Measurements from ENCODE around the gene ITGA2. TPM values are rescaled to one million over a fixed set of nuclear protein-coding genes. Genes with fewer than 3 reads are reported as not detected.

Gene ITGA2
- total RNA-seq, 2 experiments from 2014 or later: 3.9 to 4.0 TPM

DNA sequence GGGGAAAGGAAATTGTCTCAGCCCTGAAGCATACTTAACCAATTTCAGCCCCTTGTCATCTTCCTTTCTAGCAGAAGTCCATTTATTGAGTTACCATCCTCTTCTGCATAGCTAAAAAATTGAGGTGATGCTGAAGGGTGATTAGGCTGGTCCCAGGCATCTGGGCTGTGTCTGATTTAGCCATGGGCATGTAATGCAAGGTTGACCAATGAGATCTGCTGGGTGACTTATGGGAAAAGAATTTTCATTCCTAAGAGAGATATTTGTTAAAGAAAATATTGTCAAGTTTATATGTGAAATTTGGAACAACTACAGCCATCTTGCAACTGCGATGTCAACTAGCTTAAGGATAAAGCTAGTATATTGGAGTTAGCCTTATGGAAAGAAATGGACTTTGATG, 5.1 kb downstream of the ITGA2 start:
- no peak for DNase-seq
- Mint-ChIP-seq H3K36me3 (ENCODE audit: low read depth) (peaks cover 20% of the 10 kb centered on the region), H3K9me3 (peaks cover 2% of the 10 kb centered on the region), H3K4me1 (peaks cover 22% of the 10 kb centered on the region), H3K4me3 (no peak overlapping the region), H3K27ac (no peak overlapping the region), H3K27me3 (peaks cover 5% of the 10 kb centered on the region)
- POLR2A ChIA-PET: no interaction called here
- CTCF ChIA-PET: interaction anchor here (1.3 kb wide), 1 partner anchor 45 kb away, joined by 3 read pairs; no protein-coding TSS in a partner anchor

DNA sequence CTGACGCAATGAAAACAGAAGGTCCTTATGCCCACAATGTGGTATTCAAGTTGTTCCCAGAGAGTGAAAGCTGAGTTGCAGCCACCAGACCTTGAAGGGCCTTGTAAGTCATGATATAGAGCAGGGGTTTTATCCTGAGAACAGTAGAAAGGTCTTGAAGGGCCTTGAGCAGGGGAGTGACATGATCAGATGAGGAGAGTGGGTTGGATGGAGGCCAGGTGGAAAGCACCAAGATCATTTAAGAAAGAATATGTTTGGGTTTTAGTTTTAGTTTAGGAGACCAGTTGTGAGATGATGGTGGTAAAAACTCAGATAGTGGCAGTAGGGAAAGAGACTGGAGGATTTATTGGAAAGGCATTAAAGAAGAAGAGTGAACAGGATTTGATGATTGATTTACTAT, 5.9 kb downstream of the ITGA2 start:
- Mint-ChIP-seq H3K9me3 (peaks cover 2% of the 10 kb centered on the region), H3K36me3 (ENCODE audit: low read depth) (peaks cover 20% of the 10 kb centered on the region), H3K27ac (no peak overlapping the region), H3K27me3 (peaks cover 4% of the 10 kb centered on the region), H3K4me3 (no peak overlapping the region), H3K4me1 (peaks cover 21% of the 10 kb centered on the region)
- ChIA-PET POLR2A (no interaction called here), CTCF (no interaction called here)
- DNase-seq: no peak

DNA sequence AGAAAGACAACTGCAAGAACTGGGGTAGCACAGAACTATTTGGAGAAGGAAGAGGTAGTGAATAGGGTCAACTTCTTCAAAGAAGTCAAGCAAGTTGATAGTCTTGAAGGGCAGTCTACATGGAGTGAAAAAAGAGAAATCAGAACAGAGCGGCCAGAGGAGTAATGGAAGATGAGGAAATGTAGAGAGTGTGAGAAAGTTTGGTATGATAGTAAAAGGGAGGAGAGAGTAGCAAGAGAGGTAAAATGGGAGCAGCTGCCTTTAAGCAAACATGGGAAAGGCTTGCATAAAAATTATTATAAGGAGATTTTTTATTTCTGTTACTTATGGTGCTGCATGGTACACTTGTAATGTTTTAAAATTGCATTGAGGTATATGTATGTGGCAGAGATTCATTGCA, 6.8 kb downstream of the ITGA2 start:
- peaks cover 15% of the 10 kb centered on the region for H3K4me1 Mint-ChIP-seq
- CTCF ChIA-PET: no interaction called here

DNA sequence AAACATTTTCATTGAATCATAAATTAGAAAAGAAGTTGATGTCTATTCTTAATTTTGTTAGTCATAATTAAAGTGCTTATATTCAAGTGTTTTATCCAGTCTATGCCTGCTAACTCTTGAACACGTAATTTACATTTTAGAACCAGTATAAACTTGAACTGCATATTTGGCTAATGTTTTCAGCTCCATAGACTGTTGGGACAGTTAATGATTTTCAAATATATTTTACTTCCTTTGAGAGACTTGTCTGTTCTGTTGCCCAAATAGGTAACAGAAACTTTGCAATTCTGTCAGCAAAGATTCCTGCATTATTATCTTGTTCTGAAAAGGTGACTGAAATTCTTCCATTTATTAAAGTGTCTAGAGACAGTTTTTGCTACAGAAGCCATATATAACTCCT, 7.8 kb downstream of the ITGA2 start:
- peaks cover 15% of the 10 kb centered on the region for H3K4me1 Mint-ChIP-seq
- no peak for DNase-seq
- no peak overlapping the region for H3K27ac Mint-ChIP-seq
- ChIA-PET CTCF (interaction anchor here (0.5 to 1.2 kb wide), 3 partner anchors 12 to 45 kb away, joined by 3 to 4 read pairs (median 3); no protein-coding TSS in a partner anchor), POLR2A (no interaction called here)
- H3K27me3 Mint-ChIP-seq: peaks cover 3% of the 10 kb centered on the region
- H3K4me3 Mint-ChIP-seq: no peak overlapping the region
- peaks cover 22% of the 10 kb centered on the region for H3K36me3 Mint-ChIP-seq (ENCODE audit: low read depth)
- H3K9me3 Mint-ChIP-seq: peaks cover 2% of the 10 kb centered on the region

More for the DNA sequence above, 6.8 kb downstream of the ITGA2 start:
- H3K27me3 Mint-ChIP-seq: peaks cover 3% of the 10 kb centered on the region
- no peak overlapping the region for H3K27ac Mint-ChIP-seq
- peaks cover 22% of the 10 kb centered on the region for H3K36me3 Mint-ChIP-seq (ENCODE audit: low read depth)
- peaks cover 2% of the 10 kb centered on the region for H3K9me3 Mint-ChIP-seq
- H3K4me3 Mint-ChIP-seq: no peak overlapping the region
- no peak for DNase-seq
- POLR2A ChIA-PET: no interaction called here

DNA sequence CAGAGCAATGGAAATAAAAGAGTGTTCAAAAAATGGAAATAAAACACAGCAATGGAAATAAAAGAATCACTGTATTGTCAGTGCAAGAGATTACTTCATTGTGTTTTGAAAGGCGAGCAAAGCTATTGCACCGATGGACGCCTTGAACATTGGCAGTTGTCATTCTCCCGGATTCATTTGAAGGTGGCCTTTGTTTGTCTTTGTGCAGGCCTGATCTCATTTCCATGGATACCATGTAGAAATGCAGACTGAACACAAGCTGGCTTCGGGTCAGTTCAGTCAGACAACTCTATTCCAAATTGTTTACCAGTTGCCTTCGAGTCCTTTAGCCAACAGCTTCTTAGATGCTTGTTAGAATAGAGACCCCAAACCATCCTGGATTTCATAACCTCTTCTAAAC, 8.3 kb downstream of the ITGA2 start:
- ChIA-PET CTCF (interaction anchor here (0.5 to 1.2 kb wide), 4 partner anchors 12 to 47 kb away, joined by 3 to 4 read pairs (median 3); no protein-coding TSS in a partner anchor), POLR2A (no interaction called here)
- Mint-ChIP-seq H3K4me1 (peaks cover 10% of the 10 kb centered on the region), H3K4me3 (no peak overlapping the region), H3K36me3 (ENCODE audit: low read depth) (peaks cover 19% of the 10 kb centered on the region), H3K27ac (no peak overlapping the region), H3K27me3 (peaks cover 3% of the 10 kb centered on the region), H3K9me3 (peaks cover 2% of the 10 kb centered on the region)
- no peak for DNase-seq

DNA sequence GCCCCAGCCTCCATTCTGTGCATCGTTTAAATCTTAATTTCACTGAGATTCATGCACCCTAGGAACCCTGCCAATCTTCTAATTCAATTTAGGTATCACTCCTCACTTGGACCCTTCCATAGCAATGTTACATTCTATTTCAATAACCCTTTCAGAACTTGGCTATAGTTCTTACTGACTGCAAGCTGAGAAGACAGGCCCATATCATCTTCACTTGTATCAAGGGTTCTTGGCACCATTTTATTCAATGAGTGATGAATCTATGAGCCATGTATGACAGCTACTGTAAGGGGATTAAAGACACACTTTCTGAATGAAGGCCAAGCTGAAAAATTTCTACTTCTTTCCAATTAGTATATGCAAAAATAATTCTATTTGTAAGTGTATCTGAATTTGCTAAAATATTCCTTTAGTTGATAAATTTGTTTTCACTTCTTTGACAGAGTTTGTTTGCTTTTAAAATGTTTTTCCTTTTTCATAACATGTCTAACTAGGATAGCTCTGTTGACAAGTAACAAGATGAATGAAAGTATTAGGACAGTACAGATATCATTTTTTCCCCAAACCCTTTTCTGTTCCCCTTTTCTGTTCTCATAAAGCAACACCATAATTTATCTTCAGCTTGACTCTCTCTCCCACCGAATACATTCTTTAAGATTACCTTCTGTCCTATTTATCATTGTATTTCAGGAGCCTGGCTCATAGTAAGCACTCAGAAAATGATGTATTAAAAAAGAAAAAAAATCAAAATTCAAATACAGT, 9.6 kb downstream of the ITGA2 start:
- Mint-ChIP-seq H3K27me3 (peaks cover 3% of the 10 kb centered on the region), H3K4me1 (peaks cover 17% of the 10 kb centered on the region), H3K9me3 (peaks cover 6% of the 10 kb centered on the region), H3K36me3 (ENCODE audit: low read depth) (peaks cover 16% of the 10 kb centered on the region), H3K4me3 (no peak overlapping the region), H3K27ac (no peak overlapping the region)
- CTCF ChIA-PET: interaction anchor here (0.6 to 1.1 kb wide), 3 partner anchors 8 to 165 kb away, joined by 3 to 6 read pairs (median 5); partner anchors contain the start of gene ITGA2
- POLR2A ChIA-PET: no interaction called here
- DNase-seq: no peak

DNA sequence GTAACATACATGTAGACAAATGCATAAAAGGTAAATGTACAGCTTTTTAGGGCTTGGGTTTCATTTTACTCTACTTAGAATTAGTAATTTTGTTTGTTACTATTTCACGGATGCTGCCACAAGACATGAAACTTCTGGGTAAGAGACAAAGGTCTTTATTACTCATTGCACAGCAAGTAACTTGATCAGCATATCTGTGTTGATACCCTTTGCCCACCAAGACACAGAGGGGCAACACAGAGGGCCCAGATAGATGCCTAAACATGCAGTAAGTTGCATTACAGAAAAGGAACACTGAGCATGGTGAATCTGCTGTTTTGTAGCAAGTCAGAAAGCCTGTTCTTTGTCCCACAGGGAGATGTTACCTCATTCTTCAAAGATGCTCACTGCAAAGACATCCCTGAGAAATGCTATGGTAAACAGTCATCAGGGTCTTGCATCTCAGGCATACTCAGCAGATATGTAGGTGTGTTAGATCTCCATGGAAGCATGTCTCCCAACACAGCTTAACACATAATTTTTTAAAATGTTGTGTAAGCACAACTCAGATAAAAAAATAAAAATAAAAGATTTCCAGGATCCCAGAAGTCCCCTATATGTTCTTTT, 10.3 kb downstream of the ITGA2 start:
- Mint-ChIP-seq H3K4me1 (peaks cover 24% of the 10 kb centered on the region), H3K4me3 (no peak overlapping the region), H3K27me3 (peaks cover 3% of the 10 kb centered on the region), H3K36me3 (ENCODE audit: low read depth) (peaks cover 20% of the 10 kb centered on the region), H3K9me3 (peaks cover 6% of the 10 kb centered on the region), H3K27ac (no peak overlapping the region)
- CTCF ChIA-PET: interaction anchor here (1.1 kb wide), 2 partner anchors 9 to 11 kb away, joined by 3 to 6 read pairs; partner anchors contain the start of gene ITGA2
- POLR2A ChIA-PET: no interaction called here
- DNase-seq: no peak

DNA sequence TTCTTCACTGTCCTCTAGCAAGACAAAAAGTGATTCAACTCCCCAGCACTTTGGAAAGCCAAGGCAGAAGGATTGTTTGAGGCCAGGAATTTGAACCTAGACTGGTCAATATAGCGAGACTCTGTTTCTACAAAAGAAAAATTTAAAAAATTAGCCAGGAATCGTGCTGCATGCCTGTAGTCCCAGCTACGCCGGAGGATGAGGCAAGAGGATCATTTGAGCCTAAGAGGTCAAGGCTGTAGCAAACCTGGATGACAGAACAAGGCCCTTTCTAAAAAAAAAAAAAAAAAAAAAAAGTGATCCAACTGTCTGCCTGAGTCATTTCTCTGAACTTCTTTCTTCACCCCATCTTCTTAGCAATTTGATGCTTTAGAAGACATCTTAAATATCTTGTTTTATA, 12.4 kb downstream of the ITGA2 start:
- no peak overlapping the region for H3K4me3 Mint-ChIP-seq
- H3K27ac Mint-ChIP-seq: no peak overlapping the region
- H3K36me3 Mint-ChIP-seq (ENCODE audit: low read depth): peaks cover 20% of the 10 kb centered on the region
- no peak for DNase-seq
- POLR2A ChIA-PET: no interaction called here
- CTCF ChIA-PET: no interaction called here
- H3K27me3 Mint-ChIP-seq: peaks cover 3% of the 10 kb centered on the region
- peaks cover 37% of the 10 kb centered on the region for H3K4me1 Mint-ChIP-seq
- peaks cover 6% of the 10 kb centered on the region for H3K9me3 Mint-ChIP-seq

DNA sequence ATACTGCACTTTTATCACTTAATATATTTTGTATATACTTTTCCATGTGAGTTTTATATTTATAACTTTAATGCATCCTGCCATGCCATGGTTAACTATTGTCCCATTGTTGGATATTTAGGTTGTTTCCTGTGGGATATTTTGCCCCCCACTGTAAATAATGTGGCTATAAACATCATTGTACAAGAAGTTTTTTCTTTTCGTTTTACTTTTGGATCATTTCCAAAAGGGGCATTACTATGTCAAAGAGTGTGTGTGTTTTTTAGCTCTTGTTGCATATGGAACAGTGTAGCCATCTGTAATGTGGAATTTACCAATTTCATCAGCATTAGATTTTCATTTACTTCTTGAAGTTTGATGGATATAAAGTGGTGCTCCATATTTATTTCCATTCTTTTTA, 13.3 kb downstream of the ITGA2 start:
- H3K36me3 Mint-ChIP-seq (ENCODE audit: low read depth): peaks cover 20% of the 10 kb centered on the region
- H3K4me3 Mint-ChIP-seq: no peak overlapping the region
- POLR2A ChIA-PET: no interaction called here
- DNase-seq: no peak
- no peak overlapping the region for H3K27ac Mint-ChIP-seq
- H3K9me3 Mint-ChIP-seq: peaks cover 6% of the 10 kb centered on the region
- CTCF ChIA-PET: interaction anchor here (1.1 to 1.3 kb wide), 2 partner anchors 15 to 20 kb away, joined by 3 read pairs; no protein-coding TSS in a partner anchor
- peaks cover 47% of the 10 kb centered on the region for H3K4me1 Mint-ChIP-seq
- no peaks in the 10 kb centered on the region for H3K27me3 Mint-ChIP-seq

DNA sequence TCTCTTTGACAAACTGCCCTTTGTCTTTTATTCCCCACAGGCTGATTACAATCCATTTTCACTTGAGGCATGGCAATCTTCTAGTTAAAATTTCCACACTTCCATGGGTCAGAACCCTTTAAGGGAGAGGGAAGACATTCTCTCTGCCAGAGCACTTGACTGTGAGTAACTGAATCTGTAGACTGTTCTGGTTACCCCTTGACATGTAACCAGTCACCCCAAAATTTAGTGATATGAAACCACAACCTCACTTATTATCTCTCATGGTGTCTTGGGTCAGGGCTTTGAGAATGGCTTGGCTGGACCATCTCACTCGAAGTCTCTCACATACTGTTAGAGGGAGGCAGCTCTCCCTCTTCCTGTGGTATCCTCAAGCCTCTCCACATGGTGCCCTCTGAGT, 14.0 kb downstream of the ITGA2 start:
- Mint-ChIP-seq H3K4me1 (peaks cover 53% of the 10 kb centered on the region), H3K27ac (no peak overlapping the region)
- CTCF ChIA-PET: interaction anchor here (1.1 to 1.3 kb wide), 2 partner anchors 15 to 20 kb away, joined by 3 read pairs; no protein-coding TSS in a partner anchor

DNA sequence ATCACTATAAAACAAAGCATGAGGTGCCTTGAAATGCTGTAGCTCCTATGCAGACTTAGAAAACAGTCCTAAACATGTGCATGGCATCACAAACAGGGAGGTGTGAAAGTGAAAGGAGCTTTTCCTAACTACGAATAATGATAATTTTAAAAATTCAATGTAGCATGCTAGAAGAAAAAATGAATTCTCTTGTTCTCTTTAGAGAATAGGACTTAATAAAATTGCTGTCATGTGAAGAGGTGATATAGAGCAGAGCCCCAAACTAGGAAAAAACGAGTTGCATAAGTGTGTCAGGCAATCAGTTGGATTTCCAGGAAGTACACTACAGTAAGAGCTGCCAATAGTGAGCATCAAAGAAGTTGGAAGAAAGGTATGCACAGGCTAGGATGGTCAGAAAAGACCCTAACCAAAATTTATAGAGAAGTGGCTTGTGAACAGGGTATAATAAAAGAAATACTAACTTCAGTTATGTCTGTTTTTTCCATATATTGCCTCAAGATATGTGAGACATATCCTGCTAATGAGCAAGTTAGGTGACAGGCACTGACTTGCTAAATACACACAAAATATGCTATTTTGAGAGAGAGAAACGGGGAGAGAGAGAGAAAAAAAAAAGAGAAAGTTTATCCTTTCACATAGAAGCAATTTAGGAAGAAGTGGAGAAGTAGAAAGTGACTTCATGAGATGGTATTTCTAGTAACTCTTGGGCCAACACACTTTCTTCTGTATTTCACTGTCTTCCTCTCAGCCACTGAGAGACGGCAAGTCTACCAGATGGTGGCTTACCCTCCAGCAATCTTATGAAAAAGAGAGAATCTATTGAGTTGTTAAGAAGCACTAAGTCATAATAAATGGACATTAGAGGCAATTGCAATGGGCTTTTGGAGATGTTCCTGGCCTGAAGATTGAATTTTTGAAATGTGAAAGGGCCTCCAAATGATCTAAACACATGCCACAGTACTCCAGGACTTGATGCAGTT, 18.0 kb downstream of the ITGA2 start:
- POLR2A ChIA-PET: no interaction called here
- Mint-ChIP-seq H3K4me3 (peak overlapping the region; percentile 9), H3K27ac (peak overlapping the region; percentile 58)

More for the DNA sequence above, 14.0 kb downstream of the ITGA2 start:
- H3K27me3 Mint-ChIP-seq: no peaks in the 10 kb centered on the region
- H3K36me3 Mint-ChIP-seq (ENCODE audit: low read depth): peaks cover 20% of the 10 kb centered on the region
- no peak for DNase-seq
- H3K4me3 Mint-ChIP-seq: no peak overlapping the region
- POLR2A ChIA-PET: interaction anchor here (0.6 kb wide), 1 partner anchor 560 kb away, joined by 5 read pairs; no protein-coding TSS in a partner anchor
- H3K9me3 Mint-ChIP-seq: peaks cover 6% of the 10 kb centered on the region

DNA sequence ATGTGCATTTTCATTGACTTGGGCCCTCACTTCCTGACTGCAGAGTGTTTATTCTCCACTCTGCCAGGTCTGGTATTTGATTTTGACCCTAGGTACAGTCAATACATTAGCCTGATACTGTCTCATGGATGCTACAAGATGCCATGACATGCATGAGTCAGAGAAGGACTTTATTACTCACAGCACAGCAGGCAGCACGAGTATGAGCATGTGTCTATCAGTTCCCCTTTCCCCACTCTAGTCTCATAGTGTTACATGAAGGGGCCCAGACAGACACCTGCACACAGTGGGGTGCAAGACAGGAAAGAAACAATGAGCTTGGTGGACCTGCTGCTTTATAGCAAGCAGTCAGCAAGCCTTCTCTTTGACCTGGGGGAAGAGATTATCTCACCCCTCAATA, 19.6 kb downstream of the ITGA2 start:
- peaks cover 5% of the 10 kb centered on the region for H3K9me3 Mint-ChIP-seq
- ChIA-PET CTCF (interaction anchor here (0.6 kb wide), 1 partner anchor 50 kb away, joined by 6 read pairs; no protein-coding TSS in a partner anchor), POLR2A (no interaction called here)
- H3K27ac Mint-ChIP-seq: no peak overlapping the region
- no peak for DNase-seq
- peaks cover 66% of the 10 kb centered on the region for H3K4me1 Mint-ChIP-seq
- H3K36me3 Mint-ChIP-seq (ENCODE audit: low read depth): peaks cover 13% of the 10 kb centered on the region
- no peak overlapping the region for H3K4me3 Mint-ChIP-seq
- H3K27me3 Mint-ChIP-seq: peaks cover 15% of the 10 kb centered on the region

More for the DNA sequence above, 18.0 kb downstream of the ITGA2 start:
- Mint-ChIP-seq H3K27me3 (peaks cover 5% of the 10 kb centered on the region), H3K36me3 (ENCODE audit: low read depth) (peaks cover 15% of the 10 kb centered on the region), H3K4me1 (peaks cover 75% of the 10 kb centered on the region), H3K9me3 (peaks cover 4% of the 10 kb centered on the region)
- DNase-seq: no peak
- CTCF ChIA-PET: no interaction called here
